BE2C (cell line): ENCODE results near the gene SMC6.

Source experiments
- DNase-seq: peaks from one replicate; pipeline ENCODE4 v3.0.0-alpha.2; 2020
- H3K27me3 ChIP-seq: fragments of 250-450 bp; sonication (Bioruptor Pico); 2 replicates; pipeline ENCODE4 v1.5.1; 2020; ENCODE audit warnings: mild to moderate bottlenecking
- H3K36me3 ChIP-seq: fragments of 250-450 bp; sonication (Bioruptor Pico); 2 replicates; pipeline ENCODE4 v1.5.1; 2020; ENCODE audit warnings: mild to moderate bottlenecking
- H3K4me1 ChIP-seq: fragments of 250-450 bp; sonication (Bioruptor Pico); 2 replicates; pipeline ENCODE4 v1.5.1; 2020
- H3K4me3 ChIP-seq: 2 replicates; pipeline ENCODE4 v1.5.1; 2011; ENCODE audit warnings: low read depth, low read length
- H3K9me3 ChIP-seq: fragments of 250-450 bp; sonication (Bioruptor Pico); 2 replicates; pipeline ENCODE4 v1.5.1; 2020
- TF ChIP-seq, protein P1 (sequence below): IDR thresholded peaks from 2 replicates; pipeline ENCODE4 v1.5.1; 2012; ENCODE audit warnings: mild to moderate bottlenecking, low read depth, low read length

The SMC6 gene

DNA sequence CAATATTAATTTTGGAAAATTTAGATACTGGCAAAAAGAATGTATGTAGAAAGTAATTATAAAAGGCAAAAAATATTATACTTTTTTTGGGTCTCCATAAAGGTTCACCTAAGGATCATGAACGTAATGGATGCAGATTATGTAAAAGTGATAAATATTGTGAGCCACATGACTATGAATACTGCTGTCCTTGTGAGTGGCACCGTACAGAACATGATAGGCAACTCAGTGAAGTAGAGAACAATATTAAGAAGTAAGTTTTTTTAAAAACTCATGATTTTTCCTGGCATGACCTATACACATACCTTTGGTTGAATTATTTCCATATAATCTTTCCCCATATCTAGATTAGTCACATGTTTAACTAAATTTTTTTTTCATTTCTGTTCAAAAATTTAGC lies 18.9 kb upstream of the SMC6 start:
- DNase-seq: no peak
- H3K4me3 ChIP-seq: no peak overlapping the region
- H3K9me3 ChIP-seq: no peaks in the 10 kb centered on the region
- no peaks in the 10 kb centered on the region for H3K27me3 ChIP-seq
- TF ChIP-seq, protein P1, sequence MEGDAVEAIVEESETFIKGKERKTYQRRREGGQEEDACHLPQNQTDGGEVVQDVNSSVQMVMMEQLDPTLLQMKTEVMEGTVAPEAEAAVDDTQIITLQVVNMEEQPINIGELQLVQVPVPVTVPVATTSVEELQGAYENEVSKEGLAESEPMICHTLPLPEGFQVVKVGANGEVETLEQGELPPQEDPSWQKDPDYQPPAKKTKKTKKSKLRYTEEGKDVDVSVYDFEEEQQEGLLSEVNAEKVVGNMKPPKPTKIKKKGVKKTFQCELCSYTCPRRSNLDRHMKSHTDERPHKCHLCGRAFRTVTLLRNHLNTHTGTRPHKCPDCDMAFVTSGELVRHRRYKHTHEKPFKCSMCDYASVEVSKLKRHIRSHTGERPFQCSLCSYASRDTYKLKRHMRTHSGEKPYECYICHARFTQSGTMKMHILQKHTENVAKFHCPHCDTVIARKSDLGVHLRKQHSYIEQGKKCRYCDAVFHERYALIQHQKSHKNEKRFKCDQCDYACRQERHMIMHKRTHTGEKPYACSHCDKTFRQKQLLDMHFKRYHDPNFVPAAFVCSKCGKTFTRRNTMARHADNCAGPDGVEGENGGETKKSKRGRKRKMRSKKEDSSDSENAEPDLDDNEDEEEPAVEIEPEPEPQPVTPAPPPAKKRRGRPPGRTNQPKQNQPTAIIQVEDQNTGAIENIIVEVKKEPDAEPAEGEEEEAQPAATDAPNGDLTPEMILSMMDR: no peak
- H3K4me1 ChIP-seq: no peaks in the 10 kb centered on the region
- peaks cover 8% of the 10 kb centered on the region for H3K36me3 ChIP-seq

DNA sequence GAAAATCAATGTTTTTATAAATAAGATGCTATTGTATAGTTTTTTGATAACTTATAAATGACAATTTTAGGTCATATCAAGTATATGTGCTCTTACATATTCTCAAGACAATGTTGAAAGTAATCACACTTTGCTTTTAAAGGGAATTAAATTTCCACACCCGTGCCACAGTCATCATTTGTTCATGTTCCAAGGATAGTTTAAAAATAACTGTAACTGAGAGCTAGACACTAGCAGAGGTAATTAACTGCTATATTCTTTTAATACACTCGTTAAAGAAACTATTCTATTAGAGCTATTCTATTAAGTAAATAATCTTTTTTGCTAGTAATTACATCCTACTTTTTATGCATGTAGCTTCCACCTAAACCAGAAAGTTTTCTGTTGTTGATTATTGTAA lies 18.3 kb upstream of the SMC6 start:
- no peaks in the 10 kb centered on the region for H3K4me1 ChIP-seq
- H3K4me3 ChIP-seq: no peak overlapping the region
- no peak for DNase-seq
- H3K27me3 ChIP-seq: no peaks in the 10 kb centered on the region
- peaks cover 8% of the 10 kb centered on the region for H3K36me3 ChIP-seq
- H3K9me3 ChIP-seq: no peaks in the 10 kb centered on the region
- TF ChIP-seq, protein P1: no peak

DNA sequence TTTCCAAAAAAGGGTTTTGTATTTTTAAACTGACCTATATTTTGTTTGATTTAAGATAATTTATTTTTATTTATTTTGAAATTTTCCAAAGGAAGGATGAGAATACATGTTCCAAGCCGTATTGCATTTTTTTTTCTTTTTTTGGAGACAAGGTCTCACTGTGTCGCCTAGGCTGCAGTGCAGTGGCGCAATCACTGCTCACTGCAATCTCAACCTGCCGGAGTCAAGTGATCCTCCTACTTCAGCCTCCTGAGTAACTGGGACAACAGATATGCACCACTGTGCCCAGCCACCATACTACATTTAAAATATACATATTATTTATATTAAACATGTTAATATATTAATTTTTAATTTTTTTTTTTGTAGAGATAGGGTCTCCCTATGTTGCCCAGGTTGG lies 15.3 kb upstream of the SMC6 start:
- no peaks in the 10 kb centered on the region for H3K4me1 ChIP-seq
- H3K9me3 ChIP-seq: no peaks in the 10 kb centered on the region
- TF ChIP-seq, protein P1: no peak
- peaks cover 18% of the 10 kb centered on the region for H3K36me3 ChIP-seq
- no peak for DNase-seq
- no peak overlapping the region for H3K4me3 ChIP-seq
- H3K27me3 ChIP-seq: no peaks in the 10 kb centered on the region

GRCh38 chr2:17765398-17765797 lies 11.8 kb upstream of the SMC6 start:
- DNase-seq: no peak
- Histone ChIP-seq H3K36me3 (peaks cover 18% of the 10 kb centered on the region), H3K27me3 (no peaks in the 10 kb centered on the region), H3K9me3 (no peaks in the 10 kb centered on the region), H3K4me1 (no peaks in the 10 kb centered on the region), H3K4me3 (no peak overlapping the region)
- TF ChIP-seq, protein P1: no peak

- H3K36me3 ChIP-seq: peaks cover 18% of the 10 kb centered on the region
Observed at GRCh38 chr2:17763641-17764333, 10.2 kb upstream of the SMC6 start.

DNA sequence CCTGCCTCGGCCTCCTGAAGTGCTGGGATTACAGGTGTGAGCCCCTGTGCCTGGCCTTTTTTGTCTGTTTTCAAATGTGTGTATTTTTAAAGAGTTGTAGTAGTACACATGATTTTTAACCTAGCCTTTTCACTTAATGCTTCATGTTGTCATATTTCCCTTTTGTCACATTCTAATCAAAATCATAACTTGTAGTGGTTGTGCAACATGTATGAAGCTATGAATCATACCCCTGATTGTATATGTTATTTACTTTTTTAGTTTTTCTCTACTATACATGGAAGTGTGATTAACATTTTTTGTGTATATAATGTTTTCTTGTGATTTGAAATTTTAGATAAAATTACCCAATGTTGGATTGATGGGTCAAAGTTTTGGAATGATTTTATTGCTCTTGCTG lies 8.8 kb upstream of the SMC6 start:
- no peaks in the 10 kb centered on the region for H3K9me3 ChIP-seq
- H3K27me3 ChIP-seq: no peaks in the 10 kb centered on the region
- no peak overlapping the region for H3K4me3 ChIP-seq
- TF ChIP-seq, protein P1: no peak
- 0 out of 2 replicates have a peak, but pooled peaks cover 3% of the 10 kb centered on the region for H3K4me1 ChIP-seq
- peaks cover 15% of the 10 kb centered on the region for H3K36me3 ChIP-seq
- no peak for DNase-seq

More at GRCh38 chr2:17763641-17764333, 10.2 kb upstream of the SMC6 start:
- TF ChIP-seq, protein P1: no peak
- DNase-seq: no peak
- no peaks in the 10 kb centered on the region for H3K9me3 ChIP-seq
- H3K4me1 ChIP-seq: no peaks in the 10 kb centered on the region
- H3K4me3 ChIP-seq: no peak overlapping the region
- H3K27me3 ChIP-seq: no peaks in the 10 kb centered on the region
